ENCODE measurements around the gene DISC1. TPM values are rescaled to one million over a fixed set of nuclear protein-coding genes. Genes with fewer than 3 reads are reported as not detected.
"Not testable (repeated sequence)": the region's sequence is repeated elsewhere in the genome, so short reads cannot be mapped to it uniquely, and the experiment has no call there.

DISC1 gene
- total RNA-seq, 2 experiments from 2014 or later: 19.8 to 20.0 TPM

- no peaks in the 10 kb centered on the region for H3K27me3 ChIP-seq (ENCODE audit: control insufficient read depth in 1 of 2, insufficient read depth in 2 of 2, low read length in 2 of 2)
- H3K4me1 Mint-ChIP-seq (ENCODE audit: low read depth): no peaks in the 10 kb centered on the region
- no peaks in the 10 kb centered on the region for H3K27me3 Mint-ChIP-seq
- peaks cover 72% of the 10 kb centered on the region for H3K36me3 Mint-ChIP-seq (ENCODE audit: low read depth)
- POLR2A ChIA-PET: no interaction called here
- H3K4me3 Mint-ChIP-seq: no peak overlapping the region
- DNase-seq: no peak
- no peak overlapping the region for H3K4me3 ChIP-seq (ENCODE audit: low read length)
- H3K27ac ChIP-seq (ENCODE audit: low read depth in 1 of 2, low read length in 2 of 2): no peak overlapping the region
- intact Hi-C loops (cut with DNase I, micrococcal nuclease): no loop called here
- peaks cover 2% of the 10 kb centered on the region for H3K9me3 Mint-ChIP-seq
- TF ChIP-seq, protein P1, sequence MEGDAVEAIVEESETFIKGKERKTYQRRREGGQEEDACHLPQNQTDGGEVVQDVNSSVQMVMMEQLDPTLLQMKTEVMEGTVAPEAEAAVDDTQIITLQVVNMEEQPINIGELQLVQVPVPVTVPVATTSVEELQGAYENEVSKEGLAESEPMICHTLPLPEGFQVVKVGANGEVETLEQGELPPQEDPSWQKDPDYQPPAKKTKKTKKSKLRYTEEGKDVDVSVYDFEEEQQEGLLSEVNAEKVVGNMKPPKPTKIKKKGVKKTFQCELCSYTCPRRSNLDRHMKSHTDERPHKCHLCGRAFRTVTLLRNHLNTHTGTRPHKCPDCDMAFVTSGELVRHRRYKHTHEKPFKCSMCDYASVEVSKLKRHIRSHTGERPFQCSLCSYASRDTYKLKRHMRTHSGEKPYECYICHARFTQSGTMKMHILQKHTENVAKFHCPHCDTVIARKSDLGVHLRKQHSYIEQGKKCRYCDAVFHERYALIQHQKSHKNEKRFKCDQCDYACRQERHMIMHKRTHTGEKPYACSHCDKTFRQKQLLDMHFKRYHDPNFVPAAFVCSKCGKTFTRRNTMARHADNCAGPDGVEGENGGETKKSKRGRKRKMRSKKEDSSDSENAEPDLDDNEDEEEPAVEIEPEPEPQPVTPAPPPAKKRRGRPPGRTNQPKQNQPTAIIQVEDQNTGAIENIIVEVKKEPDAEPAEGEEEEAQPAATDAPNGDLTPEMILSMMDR (IDR thresholded peaks at IDR 0.05): no peak
- ATAC-seq (ENCODE audit: poor library complexity): no peak
- no peaks in the 10 kb centered on the region for H3K4me1 ChIP-seq (ENCODE audit: insufficient read depth, low read length)
- CTCF ChIA-PET: no interaction called here
- H3K36me3 ChIP-seq (ENCODE audit: insufficient read depth, low read length): peaks cover 5% of the 10 kb centered on the region
- no peak overlapping the region for H3K27ac Mint-ChIP-seq
- peaks cover 0 to 10% of the 10 kb centered on the region in 2 experiments for H3K9me3 ChIP-seq (ENCODE audit: control insufficient read depth in 1 of 2, insufficient read depth in 1 of 2, low read length in 2 of 2)
Measured at GRCh38 chr1:231958448-231958847, 331.9 kb downstream of the DISC1 start.

- Mint-ChIP-seq H3K4me1 (ENCODE audit: low read depth) (no peaks in the 10 kb centered on the region), H3K9me3 (peaks cover 2% of the 10 kb centered on the region), H3K27me3 (no peaks in the 10 kb centered on the region), H3K27ac (no peak overlapping the region), H3K36me3 (ENCODE audit: low read depth) (peaks cover 81% of the 10 kb centered on the region), H3K4me3 (no peak overlapping the region)
- ChIA-PET POLR2A (no interaction called here), CTCF (no interaction called here)
- Histone ChIP-seq H3K36me3 (ENCODE audit: insufficient read depth, low read length) (peaks cover 7% of the 10 kb centered on the region), H3K4me3 (ENCODE audit: low read length) (no peak overlapping the region), H3K27me3 (ENCODE audit: control insufficient read depth in 1 of 2, insufficient read depth in 2 of 2, low read length in 2 of 2) (no peaks in the 10 kb centered on the region), H3K4me1 (ENCODE audit: insufficient read depth, low read length) (no peaks in the 10 kb centered on the region), H3K9me3 (ENCODE audit: control insufficient read depth in 1 of 2, insufficient read depth in 1 of 2, low read length in 2 of 2) (peaks cover 0 to 10% of the 10 kb centered on the region in 2 experiments), H3K27ac (ENCODE audit: low read depth in 1 of 2, low read length in 2 of 2) (no peak overlapping the region)
- intact Hi-C loops (cut with DNase I, micrococcal nuclease): no loop called here
- DNase-seq: no peak
- no peak for ATAC-seq (ENCODE audit: poor library complexity)
- TF ChIP-seq, protein P1 (IDR thresholded peaks at IDR 0.05): no peak
Measured at GRCh38 chr1:231959225-231959884, 332.8 kb downstream of the DISC1 start.

- H3K4me1 Mint-ChIP-seq (ENCODE audit: low read depth); ATAC-seq (ENCODE audit: poor library complexity); H3K4me1 ChIP-seq (ENCODE audit: insufficient read depth, low read length); H3K9me3 Mint-ChIP-seq; H3K4me3 ChIP-seq (ENCODE audit: low read length); H3K36me3 ChIP-seq (ENCODE audit: insufficient read depth, low read length); POLR2A ChIA-PET; H3K9me3 ChIP-seq (ENCODE audit: control insufficient read depth in 1 of 2, insufficient read depth in 1 of 2, low read length in 2 of 2); intact Hi-C loops (cut with DNase I, micrococcal nuclease); H3K27ac ChIP-seq (ENCODE audit: low read depth in 1 of 2, low read length in 2 of 2); CTCF ChIA-PET; H3K4me3 Mint-ChIP-seq; H3K27me3 Mint-ChIP-seq; H3K27ac Mint-ChIP-seq; H3K27me3 ChIP-seq (ENCODE audit: control insufficient read depth in 1 of 2, insufficient read depth in 2 of 2, low read length in 2 of 2); DNase-seq: not testable (repeated sequence)
- peaks cover 81% of the 10 kb centered on the region for H3K36me3 Mint-ChIP-seq (ENCODE audit: low read depth)
Measured at GRCh38 chr1:231961801-231962200, 335.2 kb downstream of the DISC1 start.

DNA sequence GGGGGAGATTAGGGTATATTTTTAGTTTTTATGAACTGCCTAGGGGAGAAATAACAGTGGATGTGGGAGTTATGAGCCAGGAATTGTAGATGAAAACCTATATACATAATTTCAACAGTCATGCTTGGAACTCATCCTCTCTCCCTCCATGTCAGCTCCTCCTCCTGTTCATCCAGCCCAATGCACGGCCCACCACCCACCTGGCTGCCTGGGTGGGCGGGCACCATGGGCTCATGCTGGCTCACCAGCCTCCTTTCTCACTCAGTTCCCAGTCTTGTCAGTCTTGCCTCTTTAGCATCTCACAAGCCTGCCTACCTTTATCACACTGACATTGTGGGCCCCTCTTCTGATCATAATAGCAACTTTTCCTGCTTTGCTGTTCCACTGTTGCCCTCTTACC is 336.0 kb downstream of the DISC1 start:
- H3K27me3 ChIP-seq (ENCODE audit: control insufficient read depth in 1 of 2, insufficient read depth in 2 of 2, low read length in 2 of 2): no peaks in the 10 kb centered on the region
- H3K4me1 ChIP-seq (ENCODE audit: insufficient read depth, low read length): no peaks in the 10 kb centered on the region
- no peak for ATAC-seq (ENCODE audit: poor library complexity)
- Mint-ChIP-seq H3K27ac (no peak overlapping the region), H3K4me3 (no peak overlapping the region), H3K4me1 (ENCODE audit: low read depth) (no peaks in the 10 kb centered on the region), H3K27me3 (no peaks in the 10 kb centered on the region), H3K9me3 (no peaks in the 10 kb centered on the region), H3K36me3 (ENCODE audit: low read depth) (peaks cover 80% of the 10 kb centered on the region)
- POLR2A ChIA-PET: no interaction called here
- no peak overlapping the region for H3K27ac ChIP-seq (ENCODE audit: low read depth in 1 of 2, low read length in 2 of 2)
- TF ChIP-seq, protein P1 (IDR thresholded peaks at IDR 0.05): no peak
- intact Hi-C loops (cut with DNase I, micrococcal nuclease): no loop called here
- no peak overlapping the region for H3K4me3 ChIP-seq (ENCODE audit: low read length)
- CTCF ChIA-PET: no interaction called here
- no peaks in the 10 kb centered on the region for H3K9me3 ChIP-seq (ENCODE audit: control insufficient read depth in 1 of 2, insufficient read depth in 1 of 2, low read length in 2 of 2)
- H3K36me3 ChIP-seq (ENCODE audit: insufficient read depth, low read length): peaks cover 10% of the 10 kb centered on the region
- DNase-seq: no peak

Measured in CD4-positive, alpha-beta T cell (primary cell).